GM19468 (cell line): ENCODE results near the gene DDOST.
"Not testable (repeated sequence)": the region's sequence is repeated elsewhere in the genome, so short reads cannot be mapped to it uniquely, and the experiment has no call there.

ENCODE experiments used
- ATAC-seq: cut with Tn5 transposase; IDR thresholded peaks from one replicate; pipeline ENCODE4 v1.9.1; 2021; ENCODE audit warnings: mild to moderate bottlenecking, moderate library complexity, moderate number of reproducible peaks; ENCODE audit not compliant: unreplicated experiment; ENCODE audit errors: extremely low read depth

Gene DDOST

DNA sequence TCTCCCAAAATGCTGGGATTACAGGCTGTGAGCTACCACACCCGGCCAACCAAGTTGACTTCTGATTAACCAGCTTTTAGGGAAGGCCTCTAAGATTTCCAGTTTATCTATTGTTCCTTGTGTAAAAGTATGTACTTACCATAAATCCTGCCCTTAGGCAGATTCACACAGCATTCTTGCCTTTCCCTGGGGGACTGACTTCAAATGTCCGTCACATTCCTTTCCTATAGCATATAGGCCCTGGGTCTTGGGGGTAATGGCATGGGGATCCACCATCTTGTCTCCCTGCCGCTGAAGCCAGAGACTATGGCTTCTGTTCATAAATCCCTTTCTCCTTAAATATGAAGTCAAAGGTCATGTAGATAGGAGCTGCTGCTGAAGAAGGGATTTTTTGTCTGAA is 28.8 kb downstream of the DDOST start:
- ATAC-seq: no peak

DNA sequence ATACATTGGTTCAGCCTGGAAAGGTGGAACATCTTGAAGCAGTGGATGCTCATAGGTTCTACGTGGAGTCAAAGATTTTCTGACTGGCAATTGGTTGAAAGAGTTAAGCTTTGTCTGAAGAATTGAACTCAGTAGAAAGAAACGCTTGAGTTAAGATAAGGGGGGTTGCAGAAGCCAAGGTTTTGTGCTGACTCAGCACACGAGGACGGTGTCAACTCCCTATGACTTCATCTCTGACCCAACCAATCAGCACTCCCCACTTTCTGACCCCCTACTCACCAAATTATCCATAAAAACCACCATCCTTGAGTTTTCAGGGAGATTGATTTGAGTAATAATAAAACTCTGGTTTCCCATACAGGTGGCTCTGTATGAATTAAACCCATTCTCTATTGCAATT is 30.4 kb downstream of the DDOST start:
- ATAC-seq: no peak

DNA sequence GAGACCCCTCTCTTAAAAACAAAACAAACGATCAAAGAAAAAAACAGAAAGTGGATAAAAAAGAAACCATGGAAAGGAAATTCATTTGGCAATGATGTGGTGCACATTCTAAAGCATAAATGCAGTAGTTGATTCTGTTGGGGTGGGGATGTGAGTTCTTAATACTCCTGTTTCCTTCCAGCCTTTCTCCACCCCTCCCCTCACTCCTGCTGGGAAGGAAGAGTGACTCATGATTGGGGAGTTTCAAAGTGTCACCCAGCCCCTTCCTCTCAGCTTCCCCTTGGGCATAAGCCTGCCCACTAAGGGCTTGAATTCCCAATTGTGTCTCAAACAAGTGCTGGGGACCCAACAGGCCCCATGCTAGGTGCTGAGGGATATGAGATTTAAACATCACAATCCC is 34.6 kb downstream of the DDOST start:
- no peak for ATAC-seq

DNA sequence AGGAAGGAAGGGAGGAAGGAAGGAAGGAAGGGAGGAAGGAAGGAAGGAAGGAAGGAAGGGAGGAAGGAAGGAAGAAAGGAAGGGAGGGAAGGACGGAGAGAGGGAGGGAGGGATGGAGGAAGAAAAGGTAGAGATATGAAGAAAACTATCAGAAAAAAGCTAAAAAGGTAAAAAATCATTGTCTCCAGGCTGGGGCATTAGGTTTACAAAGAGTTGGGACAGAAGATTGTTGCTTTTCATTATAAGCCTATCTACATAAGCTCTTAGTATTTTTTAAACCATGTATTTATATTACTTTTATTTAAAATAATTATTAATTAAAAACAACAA is 35.1 kb downstream of the DDOST start:
- ATAC-seq: no peak

DNA sequence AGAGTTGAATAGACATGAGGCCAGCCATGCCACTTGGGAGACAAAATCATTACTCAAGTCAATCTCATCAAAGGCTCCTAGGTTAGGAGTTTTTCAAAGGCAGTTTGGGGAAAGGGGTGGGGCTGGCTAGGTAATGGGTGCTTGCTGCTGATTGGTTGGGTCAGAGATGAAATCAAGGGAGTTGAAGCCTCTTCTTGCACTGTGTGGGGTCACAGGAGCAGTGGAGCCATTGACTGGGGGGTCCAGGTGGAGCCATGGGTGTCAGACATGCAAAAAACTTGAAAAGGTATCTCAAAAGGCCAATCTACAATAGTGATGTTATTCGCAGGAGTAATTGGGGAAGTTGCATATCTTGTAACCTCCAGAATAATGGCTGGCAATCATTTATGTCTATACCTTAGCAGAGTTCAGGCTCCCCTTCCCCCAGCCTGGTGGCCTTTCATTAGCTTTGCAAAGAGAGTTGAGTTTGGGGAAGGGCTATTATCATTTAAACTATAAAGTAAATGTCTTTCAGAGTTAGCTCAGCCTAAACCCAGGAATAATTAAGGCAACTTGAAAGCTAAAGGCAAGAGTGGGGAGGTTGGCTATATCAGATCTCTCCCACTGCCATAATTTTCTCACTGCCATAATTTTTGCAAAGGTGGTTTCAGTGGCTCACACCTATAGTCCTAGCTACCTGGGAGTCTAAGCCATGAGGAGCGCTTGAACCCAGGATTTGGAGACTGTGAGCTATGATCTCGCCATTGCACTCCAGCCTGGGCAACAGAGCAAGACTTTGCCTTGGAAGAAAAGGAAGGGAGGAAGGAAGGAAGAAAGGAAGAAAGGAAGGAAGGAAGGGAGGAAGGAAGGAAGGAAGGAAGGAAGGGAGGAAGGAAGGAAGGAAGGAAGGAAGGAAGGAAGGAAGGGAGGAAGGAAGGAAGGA is 35.7 kb downstream of the DDOST start:
- no peak for ATAC-seq

DNA sequence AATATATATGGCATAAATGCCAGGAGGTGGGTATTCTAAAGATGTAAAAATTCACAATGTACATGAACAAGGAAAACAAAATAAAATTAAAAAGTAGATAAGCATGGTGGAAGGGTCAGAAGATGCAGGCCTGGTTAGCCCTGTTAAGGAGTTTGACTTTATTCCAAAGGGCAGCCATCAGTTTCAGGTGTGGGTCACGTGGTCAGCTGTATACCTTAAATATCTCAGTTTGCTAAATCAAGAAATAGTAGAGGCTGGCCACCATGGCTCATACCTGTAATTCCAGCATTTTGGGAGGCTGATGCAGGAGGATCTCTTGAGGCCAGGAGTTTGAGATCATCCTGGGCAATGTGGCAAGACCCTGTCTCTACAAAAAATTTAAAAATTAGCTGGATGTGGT is 36.5 kb downstream of the DDOST start:
- no peak for ATAC-seq

DNA sequence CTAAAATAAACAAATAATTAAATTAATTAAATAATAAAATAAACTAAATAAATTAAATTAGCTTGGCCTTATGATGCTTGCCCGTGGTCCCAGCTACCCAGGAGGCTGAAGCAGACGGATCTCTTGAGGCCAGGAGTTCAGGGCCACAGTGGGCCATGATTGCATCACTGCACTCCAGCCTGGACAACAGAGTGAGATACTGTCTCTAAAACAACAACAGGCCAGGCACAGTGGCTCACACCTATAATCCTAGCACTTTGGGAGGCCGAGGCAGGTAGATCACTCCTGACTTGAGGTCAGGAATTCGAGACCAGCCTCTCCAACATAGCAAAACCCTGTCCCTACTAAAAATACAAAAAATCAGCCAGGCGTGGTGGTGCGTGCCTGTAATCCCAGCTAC is 40.2 kb downstream of the DDOST start:
- no peak for ATAC-seq

DNA sequence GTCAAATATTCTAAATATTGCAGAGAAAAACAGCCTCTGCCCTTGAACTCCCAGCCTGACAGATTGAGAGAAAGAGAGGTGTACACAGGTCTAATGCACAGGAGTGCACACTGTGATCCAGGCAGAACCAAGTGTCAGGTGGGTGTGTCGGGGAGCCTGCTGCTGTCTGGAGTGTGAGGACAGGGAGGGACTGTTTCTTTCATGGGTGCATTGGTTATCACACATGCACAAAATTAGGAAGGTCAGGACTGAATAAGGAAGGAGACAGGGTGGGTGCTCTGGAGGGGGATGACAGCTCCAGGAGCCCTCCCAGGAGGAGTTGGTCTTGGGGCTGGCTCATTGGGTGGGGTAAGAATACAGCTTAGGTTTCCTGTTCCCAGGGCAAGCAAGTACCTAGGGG is 41.2 kb downstream of the DDOST start:
- ATAC-seq: no peak

DNA sequence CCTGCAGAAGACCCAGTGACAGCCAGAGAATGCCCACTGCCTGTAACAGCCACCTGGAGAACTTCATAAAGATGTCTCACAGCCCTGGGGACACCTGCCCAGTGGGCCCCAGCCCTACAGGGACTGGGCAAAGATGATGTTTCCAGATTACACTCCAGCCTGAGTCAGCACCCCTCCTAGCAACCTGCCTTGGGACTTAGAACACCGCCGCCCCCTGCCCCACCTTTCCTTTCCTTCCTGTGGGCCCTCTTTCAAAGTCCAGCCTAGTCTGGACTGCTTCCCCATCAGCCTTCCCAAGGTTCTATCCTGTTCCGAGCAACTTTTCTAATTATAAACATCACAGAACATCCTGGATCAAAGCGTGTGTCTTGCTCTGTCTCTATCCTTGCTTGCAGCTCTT is 42.6 kb downstream of the DDOST start:
- no peak for ATAC-seq

DNA sequence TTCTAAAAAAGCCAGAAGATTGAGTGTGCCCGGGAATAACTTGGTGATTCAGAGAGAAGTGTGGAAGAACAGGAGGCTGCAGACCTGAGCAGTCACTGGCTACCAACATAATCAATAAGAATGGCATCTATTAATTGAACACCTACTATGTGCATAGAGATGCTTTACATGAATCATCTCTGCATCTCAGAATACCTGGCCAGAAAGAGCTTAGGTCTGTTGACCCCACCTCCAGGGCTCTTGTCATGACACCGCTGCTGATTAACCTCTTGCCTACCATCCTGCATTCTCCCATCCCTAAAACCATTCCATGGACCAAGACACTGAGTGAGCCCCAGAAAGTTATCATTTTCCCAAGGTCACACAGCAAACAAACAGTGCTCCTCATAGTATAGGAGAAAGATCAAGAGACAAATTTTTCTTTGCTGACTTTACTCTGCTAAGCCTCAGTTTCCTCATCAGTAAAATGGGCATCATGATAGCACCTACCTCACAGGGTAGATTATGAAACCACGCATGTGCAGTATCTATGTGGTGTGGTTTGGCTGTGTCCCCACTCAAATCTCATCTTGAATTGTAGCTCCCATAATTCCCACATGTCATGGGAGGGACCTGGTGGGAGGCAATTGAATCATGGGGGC is 44.2 kb downstream of the DDOST start:
- ATAC-seq: no peak

DNA sequence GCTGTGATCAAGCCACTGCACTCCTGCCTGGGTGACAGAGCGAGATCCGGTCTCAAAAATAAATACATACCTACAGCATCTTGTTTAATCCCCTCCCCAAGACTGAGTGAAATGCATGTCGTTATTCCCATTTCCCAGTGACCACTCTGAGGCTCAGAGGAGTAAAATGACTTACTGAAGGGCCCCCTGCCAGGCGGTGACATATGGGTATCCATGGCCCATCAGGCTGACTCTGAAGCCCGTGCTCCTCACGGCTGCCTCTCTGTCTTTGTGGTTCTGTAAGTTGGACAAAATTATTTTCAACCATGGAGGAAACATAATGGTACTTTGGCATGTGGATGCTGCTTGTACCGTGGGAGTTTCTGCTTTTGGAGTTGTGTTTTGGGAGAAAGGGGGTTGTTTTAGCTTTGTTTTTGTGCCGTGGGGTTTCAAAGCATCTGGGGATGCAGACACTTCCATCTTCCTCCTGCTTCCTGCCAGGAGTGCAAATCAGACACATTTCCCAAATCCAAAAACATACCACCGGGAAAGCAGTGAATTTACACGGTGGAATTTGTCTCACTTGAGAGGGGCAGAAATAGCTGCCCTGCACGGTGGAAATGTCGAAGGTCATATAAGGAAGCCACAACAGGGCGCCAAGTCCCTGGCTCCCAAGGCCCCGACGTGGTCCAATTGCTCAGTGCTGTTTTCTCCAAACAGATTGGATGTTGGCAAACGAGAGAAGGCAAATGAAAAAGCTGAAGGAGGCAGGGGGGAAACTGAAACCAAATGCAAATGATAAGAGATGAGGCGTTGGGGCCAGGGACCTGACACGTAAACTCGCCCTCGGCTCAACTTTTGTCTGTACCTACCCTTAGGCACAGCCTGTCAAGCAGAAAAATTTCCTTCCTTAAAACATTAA is 45.0 kb downstream of the DDOST start:
- no peak for ATAC-seq

DNA sequence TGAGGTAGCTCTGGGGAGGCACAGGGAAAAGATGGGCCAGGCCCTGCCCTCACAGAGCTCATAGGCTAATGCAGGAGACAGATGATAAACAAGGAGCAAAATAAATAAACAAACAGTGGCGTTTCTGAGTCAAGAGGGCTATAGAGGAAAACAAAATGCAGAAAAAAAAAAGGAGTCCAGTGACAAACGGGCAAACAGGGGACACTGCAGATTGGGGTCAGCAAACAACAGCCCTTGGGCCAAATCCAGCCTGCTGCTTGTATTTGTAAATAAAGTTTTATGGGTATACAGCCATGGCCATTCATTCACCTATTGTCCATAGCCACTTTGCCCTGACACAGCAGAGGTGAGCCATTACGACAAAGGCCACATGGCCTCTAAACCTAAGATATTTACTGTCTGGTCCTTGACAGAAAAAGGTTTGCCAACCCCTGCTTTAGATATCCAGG is 47.0 kb downstream of the DDOST start:
- no peak for ATAC-seq

DNA sequence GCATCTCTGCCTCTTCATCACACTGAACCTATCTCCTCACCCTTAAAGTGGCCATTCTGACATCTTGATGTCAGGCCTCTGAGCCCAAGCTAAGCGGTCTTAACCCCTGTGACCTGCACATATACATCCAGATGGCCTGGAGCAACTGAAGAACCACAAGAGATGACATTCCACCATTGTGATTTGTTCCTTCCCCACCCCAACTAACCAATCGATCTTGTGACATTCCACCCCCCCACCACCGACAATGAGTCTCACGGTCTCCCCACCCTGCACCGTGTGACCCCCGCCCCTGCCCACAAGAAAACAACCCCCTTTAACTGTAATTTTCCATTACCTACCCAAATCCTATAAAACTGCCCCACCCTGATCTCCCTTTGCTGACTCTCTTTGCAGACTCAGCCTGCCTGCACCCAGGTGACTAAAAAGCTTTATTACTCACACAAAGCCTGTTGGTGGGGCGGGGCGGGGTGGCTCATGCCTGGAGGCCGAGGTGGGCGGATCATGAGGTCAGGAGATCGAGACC is 48.9 kb downstream of the DDOST start:
- no peak for ATAC-seq

DNA sequence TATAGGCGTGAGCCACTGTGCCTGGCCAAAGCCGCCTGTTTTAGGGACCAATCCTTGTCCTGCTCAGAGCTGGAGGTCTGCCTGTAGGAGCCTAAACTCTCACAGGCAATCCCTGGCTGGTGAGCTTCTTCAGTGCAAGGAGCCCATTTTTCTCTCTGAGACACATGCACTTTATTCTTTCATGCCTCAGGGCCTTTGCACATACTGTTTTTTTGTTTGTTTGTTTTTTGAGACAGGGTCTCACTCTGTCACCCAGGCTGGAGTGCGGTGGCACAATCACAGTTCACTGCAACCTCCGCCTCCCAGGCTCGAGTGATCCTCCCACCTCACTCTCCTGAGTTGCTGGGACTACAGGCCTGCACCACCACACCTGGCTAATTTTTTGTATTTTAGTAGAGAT is 49.5 kb downstream of the DDOST start:
- no peak for ATAC-seq

DNA sequence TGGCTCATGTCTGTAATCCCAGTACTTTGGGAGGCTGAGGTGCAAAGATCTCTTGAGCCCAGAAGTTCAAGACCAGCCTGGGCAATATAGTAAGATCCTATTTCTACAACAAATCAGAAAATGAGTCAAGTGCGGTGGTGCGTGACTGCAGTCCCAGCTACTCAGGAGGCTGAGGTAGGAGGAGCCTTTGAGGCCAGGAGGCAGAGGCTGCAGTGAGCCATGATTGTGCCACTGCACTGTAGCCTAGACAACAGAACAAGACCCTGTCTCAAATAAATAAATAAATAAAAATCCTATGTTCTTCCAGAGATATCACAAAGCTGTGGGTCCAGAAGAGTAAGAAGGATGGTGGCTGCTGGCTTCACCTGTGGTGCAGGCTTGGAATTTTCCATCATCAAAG is 50.2 kb downstream of the DDOST start:
- no peak for ATAC-seq

DNA sequence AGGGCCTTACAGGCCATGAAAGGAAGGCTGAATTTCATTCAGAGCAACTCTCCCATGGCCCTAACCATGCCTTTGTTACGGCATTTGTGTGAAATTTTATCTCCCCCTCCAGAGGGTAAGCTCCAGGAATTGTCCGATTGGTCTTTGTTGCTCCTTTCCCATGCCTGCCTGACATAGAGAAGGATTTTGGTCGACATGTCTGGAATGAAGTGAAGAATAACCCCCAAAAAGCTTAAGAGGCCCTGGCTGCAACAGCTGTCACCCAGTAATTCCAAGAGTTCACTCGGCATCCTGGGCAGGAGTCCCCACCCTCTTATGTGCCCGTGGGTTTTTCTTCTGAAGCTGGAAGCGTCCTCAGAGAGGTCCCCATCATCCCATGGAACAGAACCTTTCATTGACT is 51.6 kb downstream of the DDOST start:
- ATAC-seq: no peak

DNA sequence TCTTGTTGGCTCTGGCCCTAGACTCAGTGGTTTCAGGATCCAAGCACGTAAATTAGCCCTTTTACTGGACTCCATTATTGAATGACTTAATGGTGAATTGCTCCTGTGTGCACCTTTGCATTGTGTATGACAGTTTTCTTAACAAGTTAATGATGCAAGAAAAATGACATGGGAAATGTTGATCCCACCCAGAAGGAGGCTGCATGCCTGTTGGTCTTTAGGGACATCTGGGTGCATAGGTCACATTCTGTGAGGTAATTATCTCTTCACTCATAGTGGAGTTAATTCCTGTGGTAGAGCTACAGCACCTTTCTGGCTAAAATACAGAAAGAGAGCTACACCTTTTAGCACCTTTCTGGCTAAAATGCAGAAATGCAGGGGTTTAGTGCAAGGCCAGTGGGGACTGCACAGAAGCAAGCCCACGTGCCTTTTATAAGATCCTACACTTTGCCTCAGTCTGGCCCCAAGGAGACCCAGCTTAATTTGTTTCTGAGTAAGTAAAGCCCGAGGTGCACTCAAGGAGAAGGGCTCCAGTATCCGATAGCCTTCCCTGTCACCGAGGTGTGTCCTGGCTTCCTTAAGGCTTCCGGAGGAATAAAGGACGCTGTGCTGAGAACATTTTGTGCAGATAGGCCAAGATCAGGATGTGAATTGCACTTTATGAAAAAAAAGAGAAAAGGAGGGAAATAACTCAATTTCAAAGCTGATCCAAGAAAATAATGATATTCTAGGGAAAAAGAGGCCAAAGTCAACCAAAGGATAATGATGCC is 54.2 kb downstream of the DDOST start:
- not testable (repeated sequence) for ATAC-seq

DNA sequence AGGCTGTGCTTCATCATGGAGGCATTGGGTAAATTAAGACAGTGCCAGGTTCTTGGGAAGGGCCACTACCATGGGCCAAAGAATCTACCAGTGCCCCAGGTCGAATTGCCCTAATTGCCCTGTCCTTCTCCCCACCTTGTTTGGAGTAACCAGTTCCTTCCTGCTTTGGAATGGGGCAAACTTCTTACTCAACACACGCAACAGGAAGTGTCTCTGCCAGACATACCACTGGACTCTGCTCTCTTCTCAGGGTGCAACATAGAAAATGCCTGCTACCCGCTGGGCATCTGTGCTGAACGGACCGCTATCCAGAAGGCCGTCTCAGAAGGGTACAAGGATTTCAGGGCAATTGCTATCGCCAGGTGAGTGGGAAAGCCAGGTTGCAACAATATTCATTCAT is 56.5 kb downstream of the DDOST start:
- ATAC-seq: no peak

DNA sequence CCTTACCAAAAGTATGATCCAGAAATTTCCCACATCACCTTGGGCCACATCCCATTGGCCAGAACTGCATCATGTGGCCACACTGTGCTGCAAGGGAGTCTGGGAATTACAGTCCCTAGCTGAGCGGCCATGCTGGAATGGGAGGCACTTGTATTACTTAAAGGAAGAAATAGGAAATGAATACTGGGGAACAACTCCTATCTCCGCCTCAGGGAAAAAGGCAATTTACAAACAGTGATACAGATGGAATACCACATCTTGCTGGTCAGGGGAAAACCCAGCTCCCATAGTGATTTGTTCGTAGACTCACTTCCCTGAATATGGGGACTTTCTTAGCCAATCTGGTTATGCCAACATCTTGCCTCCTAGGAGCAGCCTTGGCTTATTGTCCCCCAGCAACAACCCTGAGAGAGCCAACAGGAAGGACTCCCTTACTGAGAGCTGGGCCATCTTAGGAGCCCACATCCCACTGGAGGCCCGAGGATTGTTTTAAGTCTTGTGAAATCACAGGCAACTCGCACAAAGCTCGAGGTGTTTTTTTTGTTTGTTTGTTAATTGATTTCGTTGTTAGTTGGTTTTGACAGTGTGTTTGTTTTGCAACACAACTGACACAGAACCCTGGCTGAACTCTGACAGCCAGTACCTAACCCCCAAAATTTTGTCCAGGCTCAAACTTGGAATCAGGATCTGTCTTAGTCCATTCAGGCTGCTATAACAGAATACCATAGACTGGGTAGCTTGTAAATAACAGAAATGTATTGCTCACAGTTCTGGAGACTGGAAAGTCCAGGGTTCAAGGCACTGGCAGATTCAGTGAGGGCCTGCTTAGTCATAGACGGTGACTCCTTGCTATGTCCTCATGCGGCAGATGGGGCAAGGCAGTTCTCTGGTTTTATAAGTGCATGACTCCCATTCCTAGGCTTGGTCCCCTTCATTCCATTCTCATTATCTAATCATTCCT is 57.4 kb downstream of the DDOST start:
- no peak for ATAC-seq
